Measurements from ENCODE around the gene ATG16L2.
A peak's percentile ranks its signal among the peaks of the same experiment; 100 is the strongest.

Gene ATG16L2

DNA sequence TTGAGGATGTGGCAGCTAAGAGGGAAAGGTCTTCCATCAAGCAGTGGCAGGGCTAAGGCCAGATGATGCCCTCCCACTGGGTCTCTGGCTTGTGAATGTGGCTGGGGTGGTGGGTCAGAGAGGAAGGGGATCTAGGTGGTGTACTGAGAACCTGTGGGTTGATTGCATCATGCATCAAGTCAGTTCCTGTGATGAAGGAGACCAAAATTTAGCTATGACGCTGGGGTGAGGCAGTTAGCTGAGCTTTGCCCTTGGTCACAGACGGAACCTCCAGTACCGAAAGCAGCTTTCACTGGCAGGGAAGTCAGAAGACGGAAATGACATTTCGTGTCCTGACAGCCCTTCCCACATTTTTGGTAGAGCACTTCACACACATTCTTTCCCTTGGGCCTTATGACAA lies 20.7 kb downstream of the ATG16L2 start:
- peak overlapping the region in 1 of 11 experiments; percentile 24; a peak in 2 of 22 replicates for H3K4me2 ChIP-seq
- 0 out of 22 replicates have a peak, but pooled peaks of 1 of the 11 experiments have one; percentile 7 for TF ChIP-seq Cebpa-rat (IDR thresholded peaks at IDR 0.05)
- peak overlapping the region in 4 of 11 experiments; percentile 3 to 21 (median 12); a peak in 4 of 22 replicates for H3K27ac ChIP-seq
- no peaks in the 10 kb centered on the region for H3K9me3 ChIP-seq (replicated peaks in 1 of 11)
- peaks cover 0 to 57% (median 21%) of the 10 kb centered on the region in 10 experiments; a peak in 16 of 20 replicates for H3K4me1 ChIP-seq
- H3K36me3 ChIP-seq: peaks cover 59 to 100% (median 82%) of the 10 kb centered on the region in 11 experiments
- H3K27me3 ChIP-seq: no peaks in the 10 kb centered on the region
- peaks cover 0 to 100% (median 4%) of the 10 kb centered on the region in 11 experiments; a peak in 9 of 22 replicates for H4K20me1 ChIP-seq
- peak overlapping the region in 1 of 11 experiments; percentile 27; a peak in 1 of 22 replicates for H3K9ac ChIP-seq
- no peak overlapping the region for H3K4me3 ChIP-seq

DNA sequence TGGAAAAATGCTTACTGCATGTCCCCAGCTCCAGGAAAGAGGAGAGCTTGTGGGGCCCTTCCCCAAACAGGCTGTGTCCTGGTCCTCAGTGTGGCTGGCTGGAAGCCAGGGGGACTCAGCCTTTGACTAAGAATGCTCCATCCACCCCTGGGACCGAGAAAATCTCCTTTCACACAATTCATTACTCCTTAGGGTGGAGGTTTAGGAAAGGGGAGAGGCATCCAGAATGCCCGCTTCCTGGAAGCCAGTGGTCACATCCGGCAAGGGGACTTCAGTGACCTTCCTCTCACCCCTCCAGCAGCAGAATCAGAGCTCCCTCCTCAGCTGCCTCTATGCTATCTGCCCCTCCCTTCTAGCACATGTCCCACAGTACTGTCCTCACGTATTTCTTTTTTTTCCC lies 21.9 kb downstream of the ATG16L2 start:
- peaks cover 0 to 60% (median 24%) of the 10 kb centered on the region in 10 experiments; a peak in 16 of 20 replicates for H3K4me1 ChIP-seq
- H3K4me2 ChIP-seq: peak overlapping the region in 3 of 11 experiments; percentile 18 to 43 (median 34); a peak in 5 of 22 replicates
- peak overlapping the region in 3 of 11 experiments; percentile 1 to 24 (median 8); a peak in 2 of 22 replicates for H3K27ac ChIP-seq
- no peak for TF ChIP-seq Cebpa-rat (IDR thresholded peaks at IDR 0.05)
- peaks cover 59 to 100% (median 82%) of the 10 kb centered on the region in 11 experiments for H3K36me3 ChIP-seq
- H3K27me3 ChIP-seq: no peaks in the 10 kb centered on the region
- no peak overlapping the region for H3K4me3 ChIP-seq
- peaks cover 0 to 100% (median 4%) of the 10 kb centered on the region in 11 experiments; a peak in 6 of 22 replicates for H4K20me1 ChIP-seq
- peak overlapping the region in 3 of 11 experiments; percentile 19 to 34 (median 22); a peak in 2 of 22 replicates for H3K9ac ChIP-seq
- no peaks in the 10 kb centered on the region for H3K9me3 ChIP-seq (replicated peaks in 1 of 11)

DNA sequence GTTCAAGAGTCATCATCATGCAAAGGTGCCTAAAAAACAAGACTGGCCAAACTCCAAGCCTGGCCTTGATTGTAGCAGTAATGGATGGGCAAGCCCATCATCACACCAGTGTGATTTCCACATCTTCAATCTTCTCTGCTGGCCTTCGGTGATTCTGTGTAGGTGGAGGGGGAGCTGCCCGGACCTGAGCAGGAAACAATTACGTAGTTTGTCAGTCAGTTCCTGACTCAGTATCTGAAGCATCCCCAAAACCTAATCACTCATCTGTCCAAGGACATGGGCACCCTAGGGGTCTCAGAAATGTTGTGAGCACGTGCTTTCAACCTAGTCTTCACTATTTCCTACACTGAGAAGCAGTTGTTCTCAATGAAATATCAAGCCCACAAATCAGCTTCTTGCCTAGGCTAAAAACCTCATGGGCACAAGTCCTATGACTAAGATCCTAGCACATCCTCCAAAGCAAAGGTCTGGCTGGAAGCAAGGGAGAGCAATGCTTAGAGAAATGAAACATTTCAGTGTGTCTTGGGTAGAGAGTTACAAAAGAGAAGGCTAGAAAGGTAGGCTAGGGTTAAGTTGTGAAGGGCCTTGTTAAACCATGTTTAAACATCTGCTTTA lies 24.6 kb downstream of the ATG16L2 start:
- no peaks in the 10 kb centered on the region for H3K27me3 ChIP-seq
- H3K9me3 ChIP-seq (replicated peaks in 1 of 11): no peaks in the 10 kb centered on the region
- H4K20me1 ChIP-seq: peaks cover 0 to 100% (median 0%) of the 10 kb centered on the region in 11 experiments; a peak in 5 of 22 replicates
- peaks cover 69 to 100% (median 89%) of the 10 kb centered on the region in 11 experiments for H3K36me3 ChIP-seq
- peak overlapping the region in 1 of 11 experiments; percentile 33; a peak in 1 of 22 replicates for H3K4me2 ChIP-seq
- no peak overlapping the region for H3K4me3 ChIP-seq
- H3K27ac ChIP-seq: no peak overlapping the region
- H3K4me1 ChIP-seq: peaks cover 0 to 54% (median 17%) of the 10 kb centered on the region in 10 experiments; a peak in 16 of 20 replicates
- TF ChIP-seq Cebpa-rat (IDR thresholded peaks at IDR 0.05): no peak
- no peak overlapping the region for H3K9ac ChIP-seq

DNA sequence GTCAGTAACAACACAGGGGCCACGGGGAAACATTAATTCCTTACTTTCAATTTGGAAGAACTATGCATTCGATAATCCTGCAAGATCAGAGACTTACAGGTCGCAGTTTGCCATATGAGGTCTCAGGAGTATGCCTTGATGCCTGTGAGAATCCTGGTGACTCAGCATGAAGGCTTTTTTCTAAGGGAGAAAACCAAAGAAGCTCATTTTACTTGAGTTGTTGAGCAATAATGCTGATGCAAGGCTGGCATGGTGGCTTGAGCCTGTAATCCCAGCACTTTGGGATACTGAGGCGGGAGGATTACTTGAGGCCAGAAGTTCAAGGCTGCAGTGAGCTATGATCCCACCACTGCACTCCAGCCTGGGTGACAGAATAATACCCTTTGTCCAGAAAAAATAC lies 26.6 kb downstream of the ATG16L2 start:
- H3K27me3 ChIP-seq: no peaks in the 10 kb centered on the region
- TF ChIP-seq Cebpa-rat (IDR thresholded peaks at IDR 0.05): no peak
- peaks cover 0 to 43% (median 13%) of the 10 kb centered on the region in 10 experiments; a peak in 14 of 20 replicates for H3K4me1 ChIP-seq
- H4K20me1 ChIP-seq: peaks cover 0 to 98% (median 0%) of the 10 kb centered on the region in 11 experiments; a peak in 5 of 22 replicates
- no peak overlapping the region for H3K4me3 ChIP-seq
- no peaks in the 10 kb centered on the region for H3K9me3 ChIP-seq (replicated peaks in 1 of 11)
- no peak overlapping the region for H3K27ac ChIP-seq
- peaks cover 84 to 100% (median 96%) of the 10 kb centered on the region in 11 experiments for H3K36me3 ChIP-seq
- H3K9ac ChIP-seq: no peak overlapping the region
- no peak overlapping the region for H3K4me2 ChIP-seq

DNA sequence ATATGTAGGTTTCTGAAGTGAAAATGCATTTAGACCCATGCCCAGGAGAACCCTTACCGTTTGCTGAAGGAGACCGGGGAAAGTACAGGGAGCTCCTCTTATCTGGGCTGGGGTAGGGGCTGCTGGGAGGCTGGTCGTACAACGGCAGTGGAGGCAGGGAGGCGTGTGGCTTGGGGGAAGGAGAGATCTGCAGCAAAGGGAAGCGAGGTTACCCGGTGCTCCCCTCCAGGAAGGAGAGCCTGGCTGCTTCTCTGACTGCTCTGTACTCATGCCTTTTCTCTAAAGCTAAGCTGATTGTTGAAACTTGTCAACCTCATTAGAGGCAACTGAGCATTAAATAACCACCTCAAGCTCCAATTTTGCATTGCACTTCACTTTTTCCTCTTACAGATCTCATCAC lies 27.2 kb downstream of the ATG16L2 start:
- no peak for TF ChIP-seq Cebpa-rat (IDR thresholded peaks at IDR 0.05)
- no peak overlapping the region for H3K27ac ChIP-seq
- H3K4me3 ChIP-seq: no peak overlapping the region
- peaks cover 0 to 96% (median 0%) of the 10 kb centered on the region in 11 experiments; a peak in 5 of 22 replicates for H4K20me1 ChIP-seq
- H3K9ac ChIP-seq: no peak overlapping the region
- H3K27me3 ChIP-seq: no peaks in the 10 kb centered on the region
- peaks cover 0 to 38% (median 10%) of the 10 kb centered on the region in 10 experiments; a peak in 14 of 20 replicates for H3K4me1 ChIP-seq
- no peak overlapping the region for H3K4me2 ChIP-seq
- H3K9me3 ChIP-seq (replicated peaks in 1 of 11): no peaks in the 10 kb centered on the region
- H3K36me3 ChIP-seq: peaks cover 80 to 100% (median 95%) of the 10 kb centered on the region in 11 experiments

DNA sequence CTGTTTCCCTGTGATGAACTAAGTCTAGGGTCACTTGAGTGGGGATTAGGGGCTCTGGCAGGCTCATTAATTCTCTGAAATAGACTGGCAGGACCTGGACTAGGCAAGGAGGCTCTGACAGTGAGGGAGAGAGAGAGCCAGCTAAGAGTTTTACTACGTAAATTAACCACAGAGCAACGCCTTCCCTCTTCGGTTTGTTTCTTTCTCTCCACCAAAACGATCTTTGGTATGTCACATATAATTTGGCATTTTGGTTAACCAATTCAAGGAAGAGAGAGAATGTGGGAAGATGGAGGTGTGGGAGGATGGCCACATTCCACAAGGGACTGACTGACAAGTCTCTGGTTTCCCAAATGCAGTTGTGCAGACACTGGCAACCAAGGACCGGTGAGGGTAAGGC lies 27.9 kb downstream of the ATG16L2 start:
- H3K36me3 ChIP-seq: peaks cover 82 to 100% (median 97%) of the 10 kb centered on the region in 11 experiments
- no peak overlapping the region for H3K27ac ChIP-seq
- TF ChIP-seq Cebpa-rat (IDR thresholded peaks at IDR 0.05): no peak
- no peaks in the 10 kb centered on the region for H3K27me3 ChIP-seq
- H3K9me3 ChIP-seq (replicated peaks in 1 of 11): no peaks in the 10 kb centered on the region
- H3K4me3 ChIP-seq: no peak overlapping the region
- H3K4me1 ChIP-seq: peaks cover 0 to 33% (median 8%) of the 10 kb centered on the region in 10 experiments; a peak in 11 of 20 replicates
- no peak overlapping the region for H3K4me2 ChIP-seq
- no peak overlapping the region for H3K9ac ChIP-seq
- peaks cover 0 to 97% (median 0%) of the 10 kb centered on the region in 11 experiments; a peak in 5 of 22 replicates for H4K20me1 ChIP-seq

DNA sequence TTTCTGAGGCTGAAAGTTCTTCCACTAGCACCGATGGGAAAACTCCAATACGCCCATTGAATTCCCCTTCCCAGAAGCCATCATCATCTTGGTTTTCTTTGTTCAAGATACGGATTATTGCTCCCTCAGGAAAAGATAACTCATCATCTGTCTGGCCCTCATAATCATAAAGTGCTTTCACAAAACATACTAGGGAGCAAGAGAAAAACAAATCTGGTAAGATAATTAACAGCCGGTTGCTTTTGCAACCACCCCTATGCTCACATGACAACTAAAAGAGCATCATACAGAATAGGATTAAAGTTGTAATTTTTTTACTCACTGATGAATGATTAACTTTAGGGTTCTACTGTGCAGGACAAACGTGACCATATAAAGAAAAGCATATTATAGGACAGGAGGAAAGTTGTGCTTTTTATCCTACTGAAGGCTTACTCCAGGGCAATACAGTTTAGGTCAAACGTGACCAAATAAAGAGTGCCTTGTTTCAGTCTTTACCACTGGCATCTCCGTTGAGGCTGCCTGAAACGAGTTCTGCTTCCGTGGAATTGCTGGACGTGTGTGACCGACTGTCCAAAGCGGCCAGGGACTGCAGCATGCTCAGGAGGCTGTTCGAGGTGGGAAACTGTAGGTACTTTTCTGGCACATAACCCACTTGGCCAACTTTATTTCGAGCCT lies 28.6 kb downstream of the ATG16L2 start:
- Histone ChIP-seq H3K4me1 (peaks cover 0 to 33% (median 8%) of the 10 kb centered on the region in 10 experiments; a peak in 10 of 20 replicates), H3K4me3 (no peak overlapping the region), H3K9me3 (replicated peaks in 1 of 11) (no peaks in the 10 kb centered on the region), H3K9ac (no peak overlapping the region), H3K4me2 (no peak overlapping the region), H3K36me3 (peaks cover 79 to 100% (median 97%) of the 10 kb centered on the region in 11 experiments), H4K20me1 (peaks cover 0 to 97% (median 0%) of the 10 kb centered on the region in 11 experiments; a peak in 5 of 22 replicates), H3K27ac (no peak overlapping the region), H3K27me3 (no peaks in the 10 kb centered on the region)
- TF ChIP-seq Cebpa-rat (IDR thresholded peaks at IDR 0.05): no peak

DNA sequence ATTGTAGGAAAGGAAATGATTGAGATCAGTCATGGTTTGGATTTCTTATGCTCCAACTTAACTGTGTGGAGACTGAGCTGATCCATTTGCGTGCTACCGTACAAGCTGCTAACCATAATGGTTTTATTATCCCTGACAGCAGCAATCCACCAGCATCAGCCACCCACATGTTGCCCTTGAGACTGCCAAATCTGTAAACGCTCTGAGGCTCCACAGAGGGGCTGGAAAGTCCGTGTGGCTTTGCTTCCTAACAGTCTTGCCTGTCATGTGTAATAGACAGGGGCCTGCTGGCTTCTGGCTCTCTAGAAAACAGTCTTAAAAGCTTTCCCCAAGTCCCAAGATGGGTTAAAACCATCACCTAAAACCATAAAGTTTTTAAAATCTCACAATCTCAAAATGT lies 30.1 kb downstream of the ATG16L2 start:
- H3K9ac ChIP-seq: no peak overlapping the region
- no peak for TF ChIP-seq Cebpa-rat (IDR thresholded peaks at IDR 0.05)
- H3K4me2 ChIP-seq: no peak overlapping the region
- H3K9me3 ChIP-seq (replicated peaks in 1 of 11): no peaks in the 10 kb centered on the region
- H3K27ac ChIP-seq: no peak overlapping the region
- peaks cover 71 to 100% (median 88%) of the 10 kb centered on the region in 11 experiments for H3K36me3 ChIP-seq
- H3K4me1 ChIP-seq: peaks cover 0 to 20% (median 1%) of the 10 kb centered on the region in 10 experiments; a peak in 9 of 20 replicates
- no peaks in the 10 kb centered on the region for H3K27me3 ChIP-seq
- H3K4me3 ChIP-seq: no peak overlapping the region
- peaks cover 0 to 97% (median 0%) of the 10 kb centered on the region in 11 experiments; a peak in 5 of 22 replicates for H4K20me1 ChIP-seq
